Smooth muscle cell (in vitro differentiated cells): ENCODE results near the gene THEMIS. TPM values are rescaled to one million over a fixed set of nuclear protein-coding genes. Genes with fewer than 3 reads are reported as not detected.

Experiments used
- DNase-seq: peaks from one replicate; lab custom pipeline; 2025; ENCODE audit not compliant: unreplicated experiment; lab: John Stamatoyannopoulos, UW
- H2AFZ ChIP-seq: fragments of 200-600 bp; sonication (generic); 2 replicates; pipeline ENCODE4 v1.6.0; 2016; ENCODE audit warnings: antibody characterized with exemption, low read depth, mild to moderate bottlenecking
- H3F3A ChIP-seq: fragments of 200-600 bp; sonication (generic); 2 replicates; pipeline ENCODE4 v1.6.0; 2017; ENCODE audit warnings: antibody characterized with exemption, low read depth
- H3K27ac ChIP-seq: fragments of 200-600 bp; sonication (generic); 2 replicates; pipeline ENCODE4 v1.5.1; 2016; ENCODE audit warnings: low read depth, mild to moderate bottlenecking
- H3K27me3 ChIP-seq: fragments of 200-600 bp; sonication (generic); 2 replicates; pipeline ENCODE4 v1.6.1; 2016; ENCODE audit warnings: low read depth, mild to moderate bottlenecking
- H3K36me3 ChIP-seq: fragments of 200-600 bp; sonication (generic); 2 replicates; pipeline ENCODE4 v1.5.1; 2016; ENCODE audit warnings: low read depth
- H3K4me1 ChIP-seq: fragments of 200-600 bp; sonication (generic); 2 replicates; pipeline ENCODE4 v1.5.1; 2016; ENCODE audit warnings: low read depth
- H3K4me2 ChIP-seq: fragments of 200-600 bp; sonication (generic); 2 replicates; pipeline ENCODE4 v1.6.0; 2016; ENCODE audit warnings: mild to moderate bottlenecking
- H3K4me3 ChIP-seq: fragments of 200-600 bp; sonication (generic); 2 replicates; pipeline ENCODE4 v1.5.1; 2016; ENCODE audit warnings: mild to moderate bottlenecking
- H3K79me2 ChIP-seq: fragments of 200-600 bp; sonication (generic); 2 replicates; pipeline ENCODE4 v1.6.0; 2016; ENCODE audit warnings: low read depth, mild to moderate bottlenecking
- H3K9ac ChIP-seq: fragments of 200-600 bp; sonication (generic); 2 replicates; pipeline ENCODE4 v1.6.0; 2016; ENCODE audit warnings: low read depth
- H3K9me3 ChIP-seq: fragments of 200-600 bp; sonication (generic); replicated peaks from 2 replicates; pipeline ENCODE4 v1.5.1; 2016; ENCODE audit warnings: low read depth
- H4K20me1 ChIP-seq: fragments of 200-600 bp; sonication (generic); 2 replicates; pipeline ENCODE4 v1.6.0; 2016; ENCODE audit warnings: low read depth
- CTCF ChIP-seq: fragments of 200-600 bp; sonication (generic); IDR thresholded peaks from 2 replicates; pipeline ENCODE4 v1.5.1; 2017; ENCODE audit warnings: borderline replicate concordance, mild to moderate bottlenecking, antibody characterized with exemption; ENCODE audit not compliant: insufficient read depth, poor library complexity, severe bottlenecking
- WGBS: methylation state at CpG from one replicate; pipeline ENCODE4 v1.1.7; 2016; ENCODE audit warnings: low lambda C conversion rate; 5-methylcytosine and 5-hydroxymethylcytosine counted together
- polyA plus RNA-seq: library from polyadenylated mRNA; unstranded; fragments of >200 nt; fragmentation: Nextera tagmentation; extraction: Ambion mirVana; gene quantifications from 2 replicates; pipeline ENCODE4 v1.2.1, GENCODE V29; 2016
- total RNA-seq: library from RNA; depleted of rRNA; stranded (reverse); fragments of >200 nt; gene quantifications from 2 replicates; pipeline ENCODE4 v1.2.3, GENCODE V29; 2014

The THEMIS gene
- total and polyA plus RNA-seq, 2 experiments from 2014 or later: not detected

GRCh38 chr6:127857051-127857637 lies 43.7 kb downstream of the THEMIS start:
- DNase-seq: no peak
- H3K4me1 ChIP-seq: no peaks in the 10 kb centered on the region
- TF ChIP-seq CTCF: no peak
- H3F3A ChIP-seq: no peaks in the 10 kb centered on the region
- H3K27me3 ChIP-seq: no peaks in the 10 kb centered on the region
- H3K9me3 ChIP-seq: no peaks in the 10 kb centered on the region
- H3K9ac ChIP-seq: no peak overlapping the region
- no peaks in the 10 kb centered on the region for H3K36me3 ChIP-seq
- H3K27ac ChIP-seq: no peak overlapping the region
- H4K20me1 ChIP-seq: no peaks in the 10 kb centered on the region
- H3K4me2 ChIP-seq: no peak overlapping the region
- H3K79me2 ChIP-seq: no peaks in the 10 kb centered on the region
- WGBS: 86% methylated on average over 1 of the region's 1 CpG
- no peak overlapping the region for H3K4me3 ChIP-seq
- H2AFZ ChIP-seq: no peak overlapping the region

GRCh38 chr6:127855542-127856159 lies 45.2 kb downstream of the THEMIS start:
- Histone ChIP-seq H3K79me2 (no peaks in the 10 kb centered on the region), H3K27ac (no peak overlapping the region), H3K27me3 (no peaks in the 10 kb centered on the region), H3K4me2 (no peak overlapping the region), H2AFZ (peak overlapping the region; percentile 1), H3K9me3 (no peaks in the 10 kb centered on the region), H3K4me3 (no peak overlapping the region), H3K36me3 (no peaks in the 10 kb centered on the region), H3K4me1 (no peaks in the 10 kb centered on the region), H3K9ac (no peak overlapping the region), H3F3A (no peaks in the 10 kb centered on the region), H4K20me1 (no peaks in the 10 kb centered on the region)
- WGBS: 47% methylated on average over 4 of the region's 4 CpGs
- TF ChIP-seq CTCF: peak; percentile 48
- DNase-seq: no peak

- Histone ChIP-seq H3F3A (no peaks in the 10 kb centered on the region), H3K4me3 (no peak overlapping the region), H3K79me2 (no peaks in the 10 kb centered on the region), H3K4me2 (no peak overlapping the region), H3K36me3 (no peaks in the 10 kb centered on the region), H3K27ac (no peak overlapping the region), H3K9ac (no peak overlapping the region), H2AFZ (no peak overlapping the region), H3K9me3 (no peaks in the 10 kb centered on the region), H4K20me1 (no peaks in the 10 kb centered on the region), H3K27me3 (no peaks in the 10 kb centered on the region), H3K4me1 (no peaks in the 10 kb centered on the region)
- WGBS: 91% methylated on average over 1 of the region's 1 CpG
- DNase-seq: no peak
- TF ChIP-seq CTCF: no peak
Measured at GRCh38 chr6:127854009-127854408, 46.8 kb downstream of the THEMIS start.

- Histone ChIP-seq H3K27me3 (no peaks in the 10 kb centered on the region), H3K4me2 (no peak overlapping the region), H3K36me3 (no peaks in the 10 kb centered on the region), H3K4me1 (no peaks in the 10 kb centered on the region), H3K79me2 (no peaks in the 10 kb centered on the region), H3K27ac (no peak overlapping the region), H3K4me3 (no peak overlapping the region), H3F3A (no peaks in the 10 kb centered on the region), H3K9me3 (no peaks in the 10 kb centered on the region), H4K20me1 (no peaks in the 10 kb centered on the region), H3K9ac (no peak overlapping the region), H2AFZ (no peak overlapping the region)
- DNase-seq: no peak
- WGBS: 56% methylated on average over 1 of the region's 1 CpG
- TF ChIP-seq CTCF: no peak
Measured at GRCh38 chr6:127851197-127851596, 49.7 kb downstream of the THEMIS start.
